Activated naive CD8-positive, alpha-beta T cell treated with anti-CD3 and anti-CD28 coated beads for 36 hours (primary cell): Measurements from ENCODE around the gene TEDC1. TPM values are rescaled to one million over a fixed set of nuclear protein-coding genes. Genes with fewer than 3 reads are reported as not detected.

ENCODE experiments used
- DNase-seq: peaks from one replicate; pipeline ENCODE4 v3.0.0; 2021
- H3K27ac Mint-ChIP-seq: one replicate; pipeline ENCODE4 v1.8.0; 2022; ENCODE audit warnings: mild to moderate bottlenecking, moderate library complexity, mixed read lengths
- H3K27me3 Mint-ChIP-seq: one replicate; pipeline ENCODE4 v1.8.0; 2022; ENCODE audit warnings: mild to moderate bottlenecking, mixed read lengths
- H3K36me3 Mint-ChIP-seq: one replicate; pipeline ENCODE4 v1.8.0; 2021; ENCODE audit warnings: mild to moderate bottlenecking, mixed read lengths
- H3K4me1 Mint-ChIP-seq: one replicate; pipeline ENCODE4 v1.8.0; 2021; ENCODE audit warnings: mixed read lengths
- H3K4me3 Mint-ChIP-seq: one replicate; pipeline ENCODE4 v1.8.0; 2022; ENCODE audit warnings: mild to moderate bottlenecking, moderate library complexity, mixed read lengths
- H3K9me3 Mint-ChIP-seq: one replicate; pipeline ENCODE4 v1.8.0; 2022; ENCODE audit warnings: mixed read lengths
- total RNA-seq, 2 experiments: library from RNA; stranded (reverse); gene quantifications; one replicate each; pipeline ENCODE4 v1.2.3, GENCODE V29; 2021

The TEDC1 gene
- total RNA-seq, 2 experiments from 2014 or later, result 33.6 to 34.9 TPM

DNA sequence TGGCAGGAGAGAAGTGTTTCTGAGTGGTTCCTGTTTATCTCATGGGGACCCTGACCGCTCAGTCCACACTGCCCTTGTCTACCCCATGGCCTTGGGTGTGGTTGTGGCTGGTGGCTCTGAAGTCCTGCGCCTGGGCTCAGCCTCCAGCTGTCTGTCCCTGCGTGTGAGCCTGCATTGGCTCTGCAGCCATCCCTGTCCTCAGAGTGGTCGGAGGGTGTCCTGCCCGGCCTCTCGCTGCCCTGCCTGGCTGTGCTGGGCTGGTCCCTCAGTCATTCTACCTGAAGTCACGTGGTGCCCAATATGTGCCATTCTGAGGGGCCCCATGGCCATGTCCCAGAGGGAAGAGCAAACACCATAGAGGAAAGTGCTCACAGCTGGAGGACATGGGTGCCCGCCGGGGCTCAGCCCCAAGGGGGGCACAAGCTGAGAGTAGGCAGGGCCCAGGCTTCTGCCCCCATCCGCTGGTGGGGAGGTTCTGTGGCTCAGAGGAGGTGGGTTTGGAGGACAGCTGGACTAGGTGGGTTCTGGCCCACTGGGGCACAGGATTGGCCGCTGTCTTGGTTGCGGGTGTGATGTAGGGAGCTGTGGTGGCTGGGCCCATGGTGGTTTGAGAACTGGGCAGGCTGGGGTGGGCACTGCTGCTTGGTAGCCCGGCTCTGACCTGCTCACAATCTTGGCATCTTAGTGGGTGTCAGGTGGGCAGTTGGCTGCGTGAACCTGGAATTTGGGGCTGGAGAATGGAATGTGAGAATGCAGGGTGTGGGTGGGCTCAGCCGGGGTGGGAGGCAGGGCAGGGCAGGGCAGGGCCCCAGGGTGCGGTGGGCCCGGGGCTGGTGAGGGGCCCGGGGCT, 11.6 kb downstream of the TEDC1 start:
- Mint-ChIP-seq H3K27me3 (peaks cover 24% of the 10 kb centered on the region), H3K27ac (no peak overlapping the region), H3K36me3 (no peaks in the 10 kb centered on the region), H3K4me3 (no peak overlapping the region), H3K4me1 (no peaks in the 10 kb centered on the region), H3K9me3 (no peaks in the 10 kb centered on the region)
- no peak for DNase-seq

DNA sequence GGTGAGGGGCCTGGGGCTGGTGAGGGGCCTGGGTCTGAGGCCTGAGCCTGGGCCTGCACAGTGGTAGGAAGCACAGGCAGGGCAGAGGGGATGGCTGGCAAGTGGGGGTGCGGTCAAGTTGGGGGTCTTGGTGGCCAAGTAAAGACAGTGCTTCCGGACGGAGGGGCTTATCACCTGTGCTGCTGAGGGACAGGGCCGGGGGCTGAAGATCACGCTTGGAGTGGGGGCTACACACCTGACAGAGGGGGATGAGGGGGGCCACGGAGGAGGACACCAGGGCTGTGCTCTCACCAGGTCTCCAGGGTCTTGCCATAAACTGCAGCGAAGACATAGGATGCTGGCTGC, 12.2 kb downstream of the TEDC1 start:
- H3K4me1 Mint-ChIP-seq, result no peaks in the 10 kb centered on the region
- no peak overlapping the region for H3K4me3 Mint-ChIP-seq
- H3K36me3 Mint-ChIP-seq, result no peaks in the 10 kb centered on the region
- DNase-seq, result no peak
- H3K27me3 Mint-ChIP-seq, result peaks cover 30% of the 10 kb centered on the region
- H3K9me3 Mint-ChIP-seq, result no peaks in the 10 kb centered on the region
- no peak overlapping the region for H3K27ac Mint-ChIP-seq

DNA sequence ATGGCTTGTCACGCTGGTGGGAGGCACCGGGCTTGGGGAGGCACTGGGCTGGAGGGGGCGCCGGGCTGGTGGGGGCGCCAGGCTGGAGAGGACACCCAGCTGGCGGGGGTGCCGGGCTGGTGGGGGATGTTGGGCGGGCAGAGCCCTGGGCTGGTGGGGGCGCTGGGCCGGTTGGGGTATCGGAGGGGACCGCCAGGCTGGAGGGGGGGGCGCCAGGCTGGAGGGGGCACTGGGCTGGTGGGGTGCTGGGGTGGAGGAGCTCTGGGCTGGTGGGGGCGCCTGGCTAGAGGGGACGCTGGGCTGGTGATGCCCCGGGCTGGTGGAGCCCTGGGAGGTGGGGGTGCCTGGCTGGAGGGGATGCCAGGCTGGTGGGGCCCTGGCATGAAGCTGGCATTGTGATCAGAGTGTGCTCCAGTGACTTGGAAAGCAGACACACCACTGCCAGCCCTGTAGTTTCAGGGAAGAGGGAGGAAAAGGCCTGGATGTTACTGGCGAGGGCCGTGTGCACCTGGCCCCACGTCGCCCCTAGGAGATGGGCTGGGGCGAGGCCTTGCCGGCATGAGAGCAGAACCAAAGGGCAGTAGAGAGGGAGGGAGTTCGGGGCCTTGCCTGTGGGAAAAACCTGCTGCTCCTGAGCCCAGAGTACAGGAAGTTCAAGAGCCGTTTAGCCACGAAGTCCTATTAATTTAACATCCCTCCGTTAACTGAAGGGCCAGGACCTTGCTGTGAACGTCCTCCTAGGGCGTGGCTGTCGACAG, 13.1 kb downstream of the TEDC1 start:
- Mint-ChIP-seq H3K36me3 (no peaks in the 10 kb centered on the region), H3K9me3 (no peaks in the 10 kb centered on the region), H3K27me3 (peaks cover 37% of the 10 kb centered on the region), H3K4me3 (no peak overlapping the region), H3K27ac (no peak overlapping the region), H3K4me1 (no peaks in the 10 kb centered on the region)
- DNase-seq, result no peak

DNA sequence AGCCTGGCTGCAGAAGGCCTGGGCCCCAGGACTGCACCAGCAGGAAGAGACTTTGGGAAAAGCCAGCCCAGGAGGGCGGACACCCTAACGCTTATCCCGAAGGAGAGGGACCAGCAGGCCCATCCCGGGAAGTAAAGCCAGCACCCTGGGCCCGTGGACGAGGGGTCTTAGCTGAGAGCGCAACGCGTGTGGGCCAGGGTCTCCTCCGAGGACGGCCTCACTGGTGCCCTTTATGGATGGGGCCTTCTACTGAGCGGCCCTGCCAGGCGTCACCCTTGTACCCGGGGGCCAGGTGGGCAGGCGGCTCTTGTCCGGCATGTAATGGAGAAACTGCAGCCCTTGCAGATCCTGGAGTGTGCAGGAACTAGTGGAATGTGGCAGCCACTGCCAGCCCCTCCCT, 14.1 kb downstream of the TEDC1 start:
- Mint-ChIP-seq H3K4me1 (no peaks in the 10 kb centered on the region), H3K27me3 (peaks cover 37% of the 10 kb centered on the region), H3K9me3 (no peaks in the 10 kb centered on the region), H3K27ac (no peak overlapping the region), H3K36me3 (no peaks in the 10 kb centered on the region), H3K4me3 (no peak overlapping the region)
- DNase-seq, result no peak

DNA sequence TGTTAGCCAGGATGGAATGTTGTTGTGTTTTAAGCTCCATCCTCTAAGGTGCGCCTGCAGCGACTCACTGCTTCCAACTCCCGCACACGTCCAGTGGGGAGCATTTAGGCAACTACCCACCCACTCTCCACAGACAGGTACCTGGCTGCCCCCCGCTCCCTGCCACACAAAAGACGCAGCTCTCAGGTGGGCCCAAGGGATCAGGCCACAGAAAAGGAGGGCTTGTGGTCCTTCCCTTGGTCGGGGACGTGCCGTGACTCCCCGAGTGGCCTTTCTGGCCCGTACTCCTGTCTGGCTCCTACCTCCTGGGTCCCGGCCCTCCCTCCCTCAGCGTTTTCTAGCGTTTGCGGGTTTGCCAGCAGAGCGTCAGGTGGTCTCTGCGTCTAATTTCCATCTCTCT, 16.2 kb downstream of the TEDC1 start:
- Mint-ChIP-seq H3K9me3 (no peaks in the 10 kb centered on the region), H3K36me3 (no peaks in the 10 kb centered on the region), H3K27me3 (peaks cover 42% of the 10 kb centered on the region), H3K4me1 (no peaks in the 10 kb centered on the region), H3K4me3 (no peak overlapping the region), H3K27ac (no peak overlapping the region)
- no peak for DNase-seq

DNA sequence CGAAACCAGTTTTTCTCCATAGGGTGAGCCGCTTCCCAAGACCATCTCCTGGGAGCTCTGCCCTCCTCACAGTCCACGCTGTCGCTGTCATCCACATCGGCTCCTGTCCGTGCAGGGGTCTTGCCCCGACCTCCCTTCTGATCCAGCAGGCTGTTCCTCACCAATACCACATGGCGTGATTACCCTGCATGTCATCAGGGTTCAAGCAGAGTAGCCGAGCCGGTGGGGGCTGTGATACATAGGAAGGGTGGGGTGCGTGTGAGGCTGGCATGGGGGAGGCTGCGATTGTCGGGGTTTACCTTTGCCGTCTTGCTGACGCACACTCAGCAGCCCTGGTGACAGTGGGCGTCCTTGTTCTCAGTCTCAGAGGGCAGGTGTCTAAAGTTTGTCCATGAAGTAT, 17.0 kb downstream of the TEDC1 start:
- Mint-ChIP-seq H3K4me1 (no peaks in the 10 kb centered on the region), H3K27me3 (peaks cover 42% of the 10 kb centered on the region), H3K27ac (no peak overlapping the region), H3K4me3 (no peak overlapping the region), H3K36me3 (no peaks in the 10 kb centered on the region), H3K9me3 (no peaks in the 10 kb centered on the region)
- DNase-seq, result no peak

DNA sequence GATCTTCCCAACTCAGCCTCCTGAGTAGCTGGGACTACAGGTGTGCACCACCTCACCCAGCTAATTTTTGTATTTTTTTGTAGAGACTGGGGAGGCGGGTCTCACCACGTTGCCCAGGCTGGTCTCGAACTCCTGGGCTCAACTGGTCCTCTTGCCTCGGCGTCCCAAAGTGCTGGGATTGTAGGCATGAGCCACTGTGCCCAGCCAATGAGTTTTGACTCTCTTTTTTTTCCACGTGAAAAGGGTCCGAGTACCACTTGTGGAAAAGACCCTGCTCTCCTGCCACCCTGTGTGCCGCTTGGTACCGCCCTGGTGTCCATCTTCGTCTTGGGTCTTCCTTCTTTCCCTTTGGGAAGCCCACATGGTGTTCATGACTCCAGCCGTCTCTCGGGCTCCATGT, 17.6 kb downstream of the TEDC1 start:
- H3K27ac Mint-ChIP-seq, result no peak overlapping the region
- H3K27me3 Mint-ChIP-seq, result peaks cover 40% of the 10 kb centered on the region
- H3K36me3 Mint-ChIP-seq, result no peaks in the 10 kb centered on the region
- DNase-seq, result no peak
- H3K4me3 Mint-ChIP-seq, result no peak overlapping the region
- H3K4me1 Mint-ChIP-seq, result no peaks in the 10 kb centered on the region
- H3K9me3 Mint-ChIP-seq, result no peaks in the 10 kb centered on the region

DNA sequence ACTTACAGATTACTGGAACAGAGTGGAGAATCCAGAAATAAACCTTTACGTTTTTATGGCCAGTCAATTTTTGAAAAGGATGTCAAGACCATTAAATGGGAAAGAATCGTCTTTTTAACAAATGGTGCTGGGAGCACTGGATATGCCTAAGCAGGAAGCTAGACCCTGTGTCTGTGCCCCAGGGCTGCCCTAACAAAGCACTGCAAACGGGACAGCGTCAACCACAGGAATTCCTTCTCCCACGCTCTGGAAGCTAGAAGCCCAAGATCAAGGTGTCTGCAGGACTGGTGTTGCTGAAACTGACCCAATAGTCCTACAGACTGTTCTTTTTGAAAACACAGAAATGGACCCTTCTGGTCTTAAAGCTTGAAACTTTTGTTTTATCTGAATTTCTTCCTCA, 26.1 kb downstream of the TEDC1 start:
- Mint-ChIP-seq H3K9me3 (no peaks in the 10 kb centered on the region), H3K27me3 (peaks cover 51% of the 10 kb centered on the region), H3K27ac (no peak overlapping the region), H3K4me1 (no peaks in the 10 kb centered on the region), H3K4me3 (no peak overlapping the region), H3K36me3 (no peaks in the 10 kb centered on the region)
- no peak for DNase-seq

DNA sequence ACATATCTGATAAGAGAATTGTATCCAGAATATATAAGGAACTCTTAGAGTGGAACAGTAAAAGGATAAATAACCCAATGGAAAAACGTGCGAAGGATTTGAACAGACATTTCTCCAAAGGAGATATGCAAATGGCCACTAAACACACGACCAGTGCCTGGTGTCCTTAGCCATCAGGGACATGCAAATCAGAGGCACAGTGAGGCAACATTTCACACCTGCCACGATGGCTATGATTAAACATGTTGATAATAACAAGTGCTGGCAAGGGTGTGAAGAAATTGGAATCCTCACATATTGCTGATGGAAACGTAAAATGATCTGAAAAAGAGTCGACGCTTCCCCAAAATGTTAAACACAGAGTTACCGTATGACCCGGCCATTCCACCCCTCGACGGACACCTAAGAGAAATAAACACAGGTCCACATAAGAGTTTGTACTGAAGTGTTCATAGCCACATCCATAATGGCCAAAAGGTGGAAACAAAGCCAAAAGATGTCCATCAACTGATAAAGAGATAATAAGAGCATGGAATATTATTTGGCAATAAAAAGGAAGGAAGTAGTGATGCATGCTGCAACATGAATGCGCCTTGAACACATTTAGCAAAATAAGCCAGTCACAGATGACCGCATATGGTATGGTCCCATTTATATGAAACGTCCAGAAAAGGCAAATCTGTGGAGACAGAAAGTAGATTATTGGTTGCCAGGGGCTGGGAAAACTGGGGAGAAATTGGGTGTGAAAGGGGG, 29.1 kb downstream of the TEDC1 start:
- H3K27ac Mint-ChIP-seq, result no peak overlapping the region
- peaks cover 59% of the 10 kb centered on the region for H3K27me3 Mint-ChIP-seq
- H3K9me3 Mint-ChIP-seq, result peaks cover 7% of the 10 kb centered on the region
- no peak overlapping the region for H3K4me3 Mint-ChIP-seq
- no peaks in the 10 kb centered on the region for H3K4me1 Mint-ChIP-seq
- no peak for DNase-seq
- H3K36me3 Mint-ChIP-seq, result peaks cover 2% of the 10 kb centered on the region

DNA sequence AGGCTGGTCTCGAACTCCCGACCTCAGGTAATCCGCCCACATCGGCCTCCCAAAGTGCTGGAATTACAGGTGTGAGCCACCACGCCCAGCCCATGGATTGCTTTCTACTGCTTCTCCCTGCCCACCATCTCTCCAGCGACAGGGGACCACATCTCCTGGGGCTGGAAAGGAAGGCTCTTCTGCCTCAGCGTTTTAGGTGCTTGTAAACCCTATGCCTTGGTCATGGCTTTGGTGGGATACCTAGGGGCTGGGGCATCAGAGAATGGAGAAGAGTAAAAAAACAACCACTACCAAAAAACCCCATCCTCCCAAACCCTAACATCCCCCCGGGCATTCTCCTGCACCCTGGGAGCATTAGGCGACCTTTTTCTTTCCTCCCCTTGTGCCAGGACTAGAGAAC, 34.3 kb downstream of the TEDC1 start:
- no peak overlapping the region for H3K27ac Mint-ChIP-seq
- H3K27me3 Mint-ChIP-seq, result peaks cover 29% of the 10 kb centered on the region
- no peak for DNase-seq
- H3K4me3 Mint-ChIP-seq, result no peak overlapping the region
- peaks cover 7% of the 10 kb centered on the region for H3K9me3 Mint-ChIP-seq
- H3K36me3 Mint-ChIP-seq, result peaks cover 23% of the 10 kb centered on the region
- peaks cover 13% of the 10 kb centered on the region for H3K4me1 Mint-ChIP-seq

DNA sequence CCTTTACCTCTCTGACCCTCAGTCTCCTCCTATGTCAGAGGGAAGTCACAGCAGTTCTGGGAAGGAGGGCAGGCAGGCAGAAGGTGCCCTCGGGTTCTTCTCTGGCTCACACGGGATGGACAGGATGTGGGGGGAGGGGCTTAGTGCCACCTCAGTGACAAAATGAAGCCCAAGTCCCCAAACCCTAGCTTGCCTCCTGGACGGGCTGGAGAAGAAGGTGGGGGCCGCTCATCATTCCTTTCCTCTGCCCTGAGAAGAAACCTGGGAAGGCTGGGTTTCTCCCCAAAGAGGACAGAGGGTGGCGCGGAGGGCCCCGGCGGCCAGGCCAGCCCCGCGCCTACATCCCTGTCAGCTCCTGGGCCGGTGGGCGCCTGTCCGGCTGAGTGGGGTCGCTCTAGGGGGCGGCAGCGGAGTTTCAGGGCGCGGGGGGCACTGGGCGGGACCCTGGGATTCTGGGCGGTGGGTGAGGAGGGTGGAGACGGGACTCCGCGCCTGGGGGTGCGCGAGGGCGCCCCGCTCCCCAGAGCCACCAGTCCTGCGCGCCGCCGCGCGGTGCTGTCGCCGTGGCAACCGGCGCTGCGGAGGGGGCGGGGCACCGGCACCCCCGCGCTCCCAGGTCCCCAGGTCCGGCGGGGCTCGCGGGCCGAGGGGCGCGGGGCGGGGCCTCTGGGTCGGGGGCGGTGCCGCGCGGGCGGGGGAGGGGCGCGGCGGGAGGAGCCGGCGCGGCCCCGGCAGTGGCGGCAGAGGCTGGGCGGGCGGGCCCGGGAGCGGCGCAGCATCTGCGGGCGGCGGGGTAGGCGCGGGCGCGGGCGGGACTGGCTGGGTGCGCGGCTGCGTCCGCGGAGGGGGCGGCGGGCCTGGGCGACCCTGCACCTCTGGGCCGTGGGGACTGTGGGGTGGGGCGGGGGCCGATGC, 35.1 kb downstream of the TEDC1 start, which contains the start of gene TMEM121:
TMEM121 (plus strand) TSS at position 723 of the 915 bp plus-strand sequence. CDS start 2,252 bp downstream, outside the sequence.
- Mint-ChIP-seq H3K27me3 (peaks cover 28% of the 10 kb centered on the region), H3K9me3 (peaks cover 7% of the 10 kb centered on the region), H3K4me1 (peaks cover 16% of the 10 kb centered on the region), H3K36me3 (peaks cover 24% of the 10 kb centered on the region), H3K4me3 (peak within 1 kb of the TSS; percentile 86), H3K27ac (peak within 1 kb of the TSS; percentile 80)
- DNase-seq, result peak; percentile 62

DNA sequence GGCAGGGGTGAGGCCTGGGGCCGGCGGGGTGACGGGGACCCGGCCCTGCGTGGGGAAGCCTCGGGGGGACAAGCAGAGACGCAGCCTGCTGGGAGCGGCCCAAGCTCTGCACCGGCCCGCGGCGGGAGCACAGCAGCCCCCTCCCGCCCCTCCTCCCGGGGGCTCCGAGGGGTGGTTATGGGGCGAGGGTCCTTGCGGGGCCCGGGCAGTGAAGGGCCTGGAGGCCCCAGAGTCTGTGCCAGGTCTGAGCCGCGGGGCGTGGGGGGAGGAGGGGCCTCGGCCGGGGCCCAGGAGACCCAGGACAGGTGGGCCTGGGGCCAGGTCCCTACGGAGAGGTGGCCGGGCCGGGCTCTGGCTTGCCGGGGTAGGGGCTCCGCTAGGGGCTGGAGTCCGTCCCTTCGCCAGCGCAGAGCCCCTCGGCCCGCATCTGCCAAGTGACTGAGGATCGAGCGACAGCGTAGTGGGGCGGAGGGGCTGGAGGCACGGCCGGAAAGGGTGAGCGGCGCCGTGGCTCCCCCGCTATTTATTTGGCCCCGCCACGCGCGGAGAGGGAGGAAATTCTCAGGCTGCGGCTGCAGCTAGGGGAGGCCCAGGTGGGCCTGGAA, 35.8 kb downstream of the TEDC1 start:
- no peak for DNase-seq
- Mint-ChIP-seq H3K4me1 (peaks cover 16% of the 10 kb centered on the region), H3K27ac (peak overlapping the region; percentile 80), H3K9me3 (peaks cover 7% of the 10 kb centered on the region), H3K4me3 (peak overlapping the region; percentile 86), H3K36me3 (peaks cover 24% of the 10 kb centered on the region), H3K27me3 (peaks cover 23% of the 10 kb centered on the region)

DNA sequence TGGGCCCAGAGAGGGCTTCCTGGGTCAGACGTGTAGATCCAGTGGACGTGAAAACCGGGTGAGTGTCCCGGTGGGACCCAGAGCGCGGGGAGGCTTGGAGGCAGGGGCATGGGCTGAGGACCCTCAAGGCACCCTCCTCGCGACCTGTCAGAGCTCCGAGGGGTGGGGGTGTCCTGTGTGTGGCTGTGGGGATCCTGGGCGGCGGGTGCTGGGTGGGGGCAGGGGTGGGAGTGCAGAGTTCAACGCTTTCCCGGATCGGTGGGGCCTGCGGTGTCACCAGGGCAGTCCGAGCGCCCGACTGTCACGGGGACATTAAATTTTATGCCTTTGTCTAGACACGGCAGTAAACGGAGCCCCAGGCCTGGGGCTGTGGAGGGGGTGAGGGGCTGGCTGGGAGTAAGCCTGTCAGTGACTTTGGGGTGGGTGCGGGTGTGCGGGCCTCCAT, 36.4 kb downstream of the TEDC1 start:
- H3K27me3 Mint-ChIP-seq, result peaks cover 23% of the 10 kb centered on the region
- DNase-seq, result no peak
- peaks cover 24% of the 10 kb centered on the region for H3K36me3 Mint-ChIP-seq
- H3K4me1 Mint-ChIP-seq, result peaks cover 18% of the 10 kb centered on the region
- peak overlapping the region; percentile 80 for H3K27ac Mint-ChIP-seq
- peaks cover 7% of the 10 kb centered on the region for H3K9me3 Mint-ChIP-seq
- H3K4me3 Mint-ChIP-seq, result peak overlapping the region; percentile 86
